NCI-H187 (cell line): Measurements from ENCODE around the gene VPS35L.
"Not testable (repeated sequence)": the region's sequence is repeated elsewhere in the genome, so short reads cannot be mapped to it uniquely, and the experiment has no call there.

Experiments used
- DNase-seq, 2 experiments: peaks; one replicate each; lab custom pipeline; 2025; lab: John Stamatoyannopoulos, UW

VPS35L gene

GRCh38 chr16:19655242-19655777 lies 99.8 kb downstream of the VPS35L start:
- DNase-seq = no peak

- DNase-seq = no peak
These were observed 102.3 kb downstream of the VPS35L start for GRCh38 chr16:19657831-19658230.

- no peak for DNase-seq
These were observed 104.1 kb downstream of the VPS35L start for GRCh38 chr16:19659554-19659953.

GRCh38 chr16:19660432-19660831 lies 104.9 kb downstream of the VPS35L start:
- DNase-seq = no peak

GRCh38 chr16:19662351-19662750 lies 106.8 kb downstream of the VPS35L start:
- DNase-seq = no peak

- no peak for DNase-seq
These were observed 108.7 kb downstream of the VPS35L start for GRCh38 chr16:19664166-19664565.

- DNase-seq = not testable (repeated sequence)
These were observed 109.8 kb downstream of the VPS35L start for GRCh38 chr16:19665313-19665712.

- no peak for DNase-seq
These were observed 111.0 kb downstream of the VPS35L start for GRCh38 chr16:19666477-19666876.

GRCh38 chr16:19672378-19672777 lies 116.9 kb downstream of the VPS35L start:
- DNase-seq = no peak

GRCh38 chr16:19674485-19674884 lies 119.0 kb downstream of the VPS35L start:
- DNase-seq = no peak

GRCh38 chr16:19677402-19677801 lies 121.9 kb downstream of the VPS35L start:
- DNase-seq = no peak

- DNase-seq = no peak
These were observed 123.3 kb downstream of the VPS35L start for GRCh38 chr16:19678804-19679203.

- DNase-seq = not testable (repeated sequence)
These were observed 123.8 kb downstream of the VPS35L start for GRCh38 chr16:19679281-19679680.

- DNase-seq = no peak
These were observed 125.4 kb downstream of the VPS35L start for GRCh38 chr16:19680881-19681340.

- no peak for DNase-seq
These were observed 126.1 kb downstream of the VPS35L start for GRCh38 chr16:19681637-19682036.

- DNase-seq = no peak
These were observed 128.1 kb downstream of the VPS35L start for GRCh38 chr16:19683453-19684236.

- no peak for DNase-seq
These were observed 129.7 kb downstream of the VPS35L start for GRCh38 chr16:19685176-19685575.

- DNase-seq = no peak
These were observed 131.8 kb downstream of the VPS35L start for GRCh38 chr16:19687279-19687678.

GRCh38 chr16:19688396-19689024 lies 133.0 kb downstream of the VPS35L start:
- DNase-seq = no peak

- no peak for DNase-seq
These were observed 133.8 kb downstream of the VPS35L start for GRCh38 chr16:19689342-19689741.

GRCh38 chr16:19690196-19690595 lies 134.7 kb downstream of the VPS35L start:
- DNase-seq = no peak

GRCh38 chr16:19691161-19691711 lies 135.7 kb downstream of the VPS35L start:
- DNase-seq = no peak

GRCh38 chr16:19694989-19695388 lies 139.5 kb downstream of the VPS35L start:
- no peak for DNase-seq
